HCT116 (cell line): ENCODE measurements around the gene WNT7B.

Source experiments
- EZH2 ChIP-seq: fragments of 200-600 bp; sonication (generic); IDR thresholded peaks from 2 replicates; pipeline ENCODE4 v1.6.1; 2017; ENCODE audit warnings: antibody characterized with exemption, mixed run types
- EZH2phosphoT487 ChIP-seq: fragments of 200-600 bp; IDR thresholded peaks from 2 replicates; pipeline ENCODE4 v1.6.1; 2018; ENCODE audit warnings: antibody characterized with exemption, borderline replicate concordance
- JUND ChIP-seq: IDR thresholded peaks from 2 replicates; pipeline ENCODE4 v1.6.1; 2012
- POLR2A ChIP-seq: IDR thresholded peaks from 2 replicates; pipeline ENCODE4 v1.7.0; 2011; ENCODE audit warnings: borderline replicate concordance; ENCODE audit not compliant: insufficient read depth, insufficient read length; ENCODE audit errors: extremely low read depth
- POLR2AphosphoS5 ChIP-seq: IDR thresholded peaks from 2 replicates; pipeline ENCODE4 v1.6.1; 2011; ENCODE audit warnings: mild to moderate bottlenecking, low read depth, low read length, moderate library complexity
- RAD21 ChIP-seq: IDR thresholded peaks from 2 replicates; pipeline ENCODE4 v1.6.1; 2012; ENCODE audit warnings: low read depth, mild to moderate bottlenecking
- SP1 ChIP-seq: IDR thresholded peaks from 2 replicates; pipeline ENCODE4 v1.6.1; 2012; ENCODE audit warnings: low read depth
- YY1 ChIP-seq: IDR thresholded peaks from 2 replicates; pipeline ENCODE4 v1.6.1; 2011; ENCODE audit warnings: low read length, low read depth, moderate library complexity, mild to moderate bottlenecking; ENCODE audit not compliant: insufficient replicate concordance; ENCODE audit errors: extremely low read depth
- ZFX ChIP-seq: fragments of 450-650 bp; IDR thresholded peaks from 2 replicates; pipeline ENCODE4 v1.6.1; 2017
- ZNF274 ChIP-seq: fragments of 200-500 bp; sonication (Bioruptor generic); IDR thresholded peaks from 2 replicates; pipeline ENCODE4 v1.6.1; 2014; ENCODE audit warnings: mild to moderate bottlenecking, low read depth, low read length, inconsistent platforms
- TF ChIP-seq, protein P1 (sequence below), 3 experiments: fragments of 200-600 bp in 1 of 3; sonication (generic) in 1 of 3; IDR thresholded peaks in 2 of 3; conservative IDR thresholded peaks in 1 of 3; 2 replicates each; pipeline ENCODE4 v1.5.1; 2012 to 2017; ENCODE audit warnings: low read depth in 2 of 3, low read length in 2 of 3, antibody characterized with exemption in 1 of 3, borderline replicate concordance in 1 of 3, control low read depth in 1 of 3, mild to moderate bottlenecking in 1 of 3, mixed read lengths in 1 of 3, mixed run types in 1 of 3, moderate library complexity in 1 of 3; ENCODE audit not compliant: insufficient read depth in 1 of 3

GRCh38 chr22:45938913-45939312, 38.0 kb downstream of the WNT7B start:
- TF ChIP-seq POLR2AphosphoS5 (no peak), SP1 (no peak), POLR2A (no peak), YY1 (no peak), ZNF274 (no peak), ZFX (no peak), JUND (no peak), RAD21 (no peak), EZH2 (no peak), EZH2phosphoT487 (no peak)
- TF ChIP-seq, protein P1, sequence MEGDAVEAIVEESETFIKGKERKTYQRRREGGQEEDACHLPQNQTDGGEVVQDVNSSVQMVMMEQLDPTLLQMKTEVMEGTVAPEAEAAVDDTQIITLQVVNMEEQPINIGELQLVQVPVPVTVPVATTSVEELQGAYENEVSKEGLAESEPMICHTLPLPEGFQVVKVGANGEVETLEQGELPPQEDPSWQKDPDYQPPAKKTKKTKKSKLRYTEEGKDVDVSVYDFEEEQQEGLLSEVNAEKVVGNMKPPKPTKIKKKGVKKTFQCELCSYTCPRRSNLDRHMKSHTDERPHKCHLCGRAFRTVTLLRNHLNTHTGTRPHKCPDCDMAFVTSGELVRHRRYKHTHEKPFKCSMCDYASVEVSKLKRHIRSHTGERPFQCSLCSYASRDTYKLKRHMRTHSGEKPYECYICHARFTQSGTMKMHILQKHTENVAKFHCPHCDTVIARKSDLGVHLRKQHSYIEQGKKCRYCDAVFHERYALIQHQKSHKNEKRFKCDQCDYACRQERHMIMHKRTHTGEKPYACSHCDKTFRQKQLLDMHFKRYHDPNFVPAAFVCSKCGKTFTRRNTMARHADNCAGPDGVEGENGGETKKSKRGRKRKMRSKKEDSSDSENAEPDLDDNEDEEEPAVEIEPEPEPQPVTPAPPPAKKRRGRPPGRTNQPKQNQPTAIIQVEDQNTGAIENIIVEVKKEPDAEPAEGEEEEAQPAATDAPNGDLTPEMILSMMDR (IDR thresholded peaks at IDR 0.05 in 2 of 3, conservative IDR thresholded peaks at IDR 0.05 in 1 of 3; ENCODE audit: borderline replicate concordance in 1 of 3, insufficient read depth in 1 of 3, low read depth in 2 of 3, low read length in 2 of 3): no peak
